GM12873 (cell line): ENCODE data around the gene NAT14.

Experiments
- CTCF ChIP-seq: IDR thresholded peaks from 2 replicates; pipeline ENCODE4 v1.5.1; 2012; ENCODE audit warnings: low read depth, mild to moderate bottlenecking, moderate library complexity, low read length, control low read depth; ENCODE audit not compliant: insufficient read depth; ENCODE audit errors: missing control alignments

Gene NAT14

GRCh38 chr19:55530996-55531395 lies 46.0 kb downstream of the NAT14 start:
- TF ChIP-seq CTCF: no peak

GRCh38 chr19:55535173-55535964 lies 50.4 kb downstream of the NAT14 start:
- TF ChIP-seq CTCF: no peak

- no peak for TF ChIP-seq CTCF
Measured at GRCh38 chr19:55535965-55536350, 51.0 kb downstream of the NAT14 start.

- no peak for TF ChIP-seq CTCF
Measured at GRCh38 chr19:55536366-55536765, 51.4 kb downstream of the NAT14 start.
